GM03348 (cell line): ENCODE data around the gene ODAD4.

Experiments
- DNase-seq: peaks from one replicate; pipeline ENCODE4 v3.0.0; 2012; ENCODE audit warnings: low spot score

The ODAD4 gene

GRCh38 chr17:41942626-41943373, 12.4 kb downstream of the ODAD4 start:
- no peak for DNase-seq

- DNase-seq = no peak
Observed at GRCh38 chr17:41943492-41943891, 13.1 kb downstream of the ODAD4 start.

- DNase-seq = no peak
Observed at GRCh38 chr17:41944943-41945342, 14.5 kb downstream of the ODAD4 start.

- DNase-seq = no peak
Observed at GRCh38 chr17:41948762-41949460, 18.5 kb downstream of the ODAD4 start.

- DNase-seq = no peak
Observed at GRCh38 chr17:41956522-41956921, 26.1 kb downstream of the ODAD4 start.

GRCh38 chr17:41957031-41957868, 26.8 kb downstream of the ODAD4 start:
- peak; percentile 26 for DNase-seq

- no peak for DNase-seq
Observed at GRCh38 chr17:41957869-41958439, 27.5 kb downstream of the ODAD4 start.

- no peak for DNase-seq
Observed at GRCh38 chr17:41959030-41959335, 28.6 kb downstream of the ODAD4 start.

GRCh38 chr17:41959336-41960095, 29.1 kb downstream of the ODAD4 start:
- DNase-seq = peak; percentile 52

- no peak for DNase-seq
Observed at GRCh38 chr17:41962111-41962510, 31.7 kb downstream of the ODAD4 start.

- DNase-seq = peak; percentile 89
Observed at GRCh38 chr17:41962768-41963434, 32.5 kb downstream of the ODAD4 start.

GRCh38 chr17:41965694-41966462, 35.5 kb downstream of the ODAD4 start:
- DNase-seq = peak; percentile 58

GRCh38 chr17:41966463-41967140, 36.2 kb downstream of the ODAD4 start, which contains the start of gene CNP:
Gene CNP, plus strand, starts transcription at chr17:41966795. Its CDS starts 90 bp downstream, at chr17:41966885.
- peak; percentile 100 for DNase-seq

- DNase-seq = peak; percentile 30
Observed at GRCh38 chr17:41967141-41967920, 36.9 kb downstream of the ODAD4 start.

GRCh38 chr17:41967921-41968578, 37.6 kb downstream of the ODAD4 start:
- DNase-seq = no peak

GRCh38 chr17:41968676-41969075, 38.3 kb downstream of the ODAD4 start:
- DNase-seq = no peak

- DNase-seq = no peak
Observed at GRCh38 chr17:41970901-41971331, 40.5 kb downstream of the ODAD4 start.
